Dedifferentiated amniotic fluid mesenchymal stem cell (primary cell): Measurements from ENCODE around the gene MUC22.
"Not testable (repeated sequence)": the region's sequence is repeated elsewhere in the genome, so short reads cannot be mapped to it uniquely, and the experiment has no call there.

Source experiments
- DNase-seq: peaks from one replicate; pipeline ENCODE4 v3.0.0-alpha.2; 2016; ENCODE audit errors: extremely low spot score

Gene MUC22

DNA sequence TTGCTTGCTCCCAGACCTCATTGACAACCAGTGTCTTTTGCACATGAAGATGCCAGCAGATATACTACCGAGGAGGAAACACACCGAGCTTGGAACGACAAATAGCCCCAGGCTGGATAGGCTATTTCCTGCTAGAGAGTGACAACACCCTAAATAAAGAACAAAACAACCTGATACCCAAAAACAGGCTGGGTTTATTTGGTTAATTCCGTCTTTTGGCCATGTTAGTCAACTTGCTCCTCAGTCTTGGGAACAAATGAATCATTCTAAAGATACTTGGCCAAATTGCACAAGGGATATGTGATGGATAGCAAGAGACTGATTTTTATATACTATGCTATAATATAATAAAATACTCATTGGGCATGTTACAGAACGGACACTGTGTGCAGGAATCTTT, 11.5 kb upstream of the MUC22 start:
- DNase-seq, result peak; percentile 31

DNA sequence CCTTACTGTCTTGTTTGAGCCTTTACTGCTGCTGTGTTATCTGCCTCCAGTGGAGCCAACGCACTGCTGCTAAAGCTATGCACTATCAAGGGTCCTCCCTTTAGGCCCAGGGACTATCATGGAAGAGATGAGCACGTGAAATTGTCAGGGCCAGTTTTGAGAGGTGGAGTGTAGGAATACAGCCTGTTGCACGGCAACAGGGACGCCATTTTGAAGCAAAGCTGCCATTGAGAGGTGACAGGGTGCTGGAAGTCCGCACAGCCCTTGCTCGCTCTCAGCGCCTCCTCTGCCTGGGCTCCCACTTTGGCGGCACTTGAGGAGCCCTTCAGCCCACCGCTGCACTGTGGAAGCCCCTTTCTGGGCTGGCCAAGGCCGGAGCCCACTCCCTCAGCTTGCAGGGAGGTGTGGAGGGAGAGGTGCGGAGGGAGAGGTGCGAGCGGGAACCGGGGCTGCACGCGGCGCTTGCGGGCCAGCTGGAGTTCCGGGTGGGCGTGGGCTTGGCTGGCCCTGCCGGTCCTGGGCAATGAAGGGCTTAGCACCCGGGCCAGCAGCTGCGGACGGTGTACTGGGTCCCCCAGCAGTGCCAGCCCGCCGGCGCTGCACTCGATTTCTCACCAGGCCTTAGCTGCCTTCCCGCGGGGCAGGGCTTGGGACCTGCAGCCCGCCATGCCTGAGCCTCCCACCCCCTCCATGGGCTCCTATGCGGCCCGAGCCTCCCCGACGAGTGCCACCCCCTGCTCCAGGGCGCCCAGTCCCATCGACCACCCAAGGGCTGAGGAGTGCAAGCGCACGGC, 10.0 kb upstream of the MUC22 start:
- DNase-seq, result not testable (repeated sequence)

GRCh38 chr6:31001281-31001888, 8.9 kb upstream of the MUC22 start:
- no peak for DNase-seq

DNA sequence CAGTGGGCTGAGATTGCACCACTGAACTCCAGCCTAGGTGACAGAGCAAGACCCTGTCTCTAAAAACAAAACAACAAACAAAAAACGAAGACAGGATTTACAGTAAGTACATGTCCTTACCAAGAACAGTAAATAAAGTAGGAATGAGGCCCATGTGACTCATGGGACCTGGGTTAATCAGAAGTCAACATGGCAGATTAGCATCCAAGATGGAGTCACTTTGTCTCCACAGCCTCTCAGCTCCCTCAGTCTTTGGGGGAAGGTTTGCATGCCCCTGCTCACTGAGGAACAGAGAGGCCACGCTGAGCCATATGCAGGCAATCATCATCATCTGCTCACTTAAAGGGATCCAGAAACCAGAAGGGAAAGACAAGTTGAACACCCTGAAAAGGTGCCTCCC, 7.8 kb upstream of the MUC22 start:
- DNase-seq, result no peak

DNA sequence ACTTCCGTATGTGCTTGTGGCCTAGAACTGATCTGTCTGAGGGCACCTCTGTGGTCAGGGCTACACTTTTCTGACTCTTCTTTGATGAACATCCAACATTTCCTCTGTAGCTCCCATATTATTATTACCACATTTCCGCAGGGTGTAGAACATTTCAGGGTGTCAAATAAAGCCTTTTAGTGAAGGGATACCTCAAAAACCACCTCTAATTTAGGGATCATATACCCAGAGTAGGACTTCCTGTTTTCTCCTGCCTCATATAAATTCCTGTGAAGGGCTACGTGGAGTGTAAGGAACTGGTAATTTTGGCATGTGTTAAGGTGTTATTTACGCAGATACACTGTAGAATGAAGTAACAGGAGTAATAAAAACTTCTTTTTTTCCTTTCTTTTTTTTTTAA, 5.5 kb upstream of the MUC22 start:
- no peak for DNase-seq

GRCh38 chr6:31005249-31006020, 4.8 kb upstream of the MUC22 start:
- DNase-seq, result no peak

DNA sequence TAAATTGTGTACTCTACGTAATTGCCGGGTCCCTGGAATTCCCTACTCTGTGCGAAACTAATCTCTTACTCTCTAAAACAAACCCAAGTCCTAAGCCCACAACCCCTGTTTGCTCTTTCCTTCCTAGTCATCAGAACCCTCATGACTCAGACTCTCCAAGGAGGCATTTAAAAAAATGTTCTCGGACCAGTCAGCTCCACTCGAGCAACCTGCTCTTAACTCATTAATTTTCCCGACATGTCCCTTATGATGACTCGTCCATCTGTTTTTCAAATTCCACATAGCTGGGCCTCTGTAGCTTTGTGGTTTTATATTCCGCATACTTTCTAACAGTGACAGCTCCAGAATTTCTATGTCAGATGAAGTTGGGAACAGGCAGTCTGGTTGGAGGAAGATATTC, 2.6 kb upstream of the MUC22 start:
- DNase-seq, result peak; percentile 81

DNA sequence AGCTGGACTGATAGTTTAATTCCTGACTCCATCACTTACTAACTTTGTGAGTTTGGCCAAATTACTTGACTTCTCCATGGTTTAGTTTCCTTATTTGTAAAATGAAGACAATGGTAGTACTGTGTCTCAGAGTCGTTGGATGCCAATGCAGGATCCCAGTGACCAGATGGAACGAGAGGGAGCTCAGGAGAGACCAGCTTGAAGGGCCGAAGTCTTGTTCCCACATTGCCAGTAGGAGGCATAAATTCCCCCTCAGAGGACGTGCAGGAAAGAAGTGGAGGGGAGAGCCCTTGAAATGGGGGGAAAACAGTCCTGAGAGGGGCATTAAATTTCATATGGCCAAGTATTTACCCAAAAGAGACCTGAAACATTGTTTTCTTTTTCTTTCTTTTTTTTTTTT, 2.1 kb upstream of the MUC22 start:
- DNase-seq, result no peak

GRCh38 chr6:31009731-31010130, 543 bp upstream of the MUC22 start:
- DNase-seq, result no peak

DNA sequence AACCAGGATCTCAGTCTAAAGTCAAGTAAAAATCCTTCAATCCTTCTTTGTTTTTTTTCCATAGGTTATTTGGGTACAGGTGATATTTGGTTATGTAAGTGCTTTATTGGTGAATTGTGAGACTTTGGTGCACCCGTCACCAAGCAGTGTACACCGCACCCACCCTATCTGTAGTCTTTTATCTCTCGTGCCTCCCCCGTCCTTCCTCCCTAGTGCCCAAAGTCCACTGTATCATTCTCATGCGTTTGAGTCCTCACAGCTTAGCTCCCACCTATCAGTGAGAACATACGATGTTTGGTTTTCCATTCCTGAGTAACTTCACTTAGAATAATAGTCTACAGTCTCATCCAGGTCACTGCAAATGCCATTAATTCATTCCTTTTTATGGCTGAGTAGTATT, 879 bp downstream of the MUC22 start:
- no peak for DNase-seq

DNA sequence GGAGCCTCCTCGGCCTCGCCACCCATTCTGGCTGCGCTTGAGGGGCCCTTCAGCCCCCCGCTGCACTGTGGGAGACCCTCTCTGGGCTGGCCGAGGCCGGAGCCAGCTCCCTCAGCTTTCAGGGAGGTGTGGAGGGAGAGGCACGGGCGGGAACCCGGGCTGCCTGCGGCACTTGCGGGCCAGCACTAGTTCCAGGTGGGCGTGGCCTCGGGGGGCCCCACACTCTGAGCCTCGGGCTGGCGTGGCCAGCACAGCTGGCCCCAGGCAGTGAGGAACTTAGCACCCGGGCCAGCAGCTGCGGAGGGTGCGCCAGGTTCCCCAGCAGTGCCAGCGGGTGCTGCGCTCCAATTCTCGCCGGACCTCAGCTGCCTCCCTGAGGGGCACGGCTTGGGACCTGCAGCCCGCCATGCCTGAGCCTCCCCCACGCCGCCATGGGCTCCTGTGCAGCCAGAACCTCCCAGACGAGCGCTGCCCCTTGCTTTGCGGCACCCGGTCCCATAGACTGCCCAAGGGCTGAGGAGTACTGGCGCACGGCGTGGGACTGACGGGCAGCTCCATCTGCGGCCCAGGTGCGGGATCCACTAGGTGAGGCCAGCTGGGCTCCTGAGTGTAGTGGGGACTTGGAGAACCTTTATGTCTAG, 6.5 kb downstream of the MUC22 start:
- DNase-seq, result no peak

GRCh38 chr6:31017436-31017835, 7.2 kb downstream of the MUC22 start:
- DNase-seq, result not testable (repeated sequence)

- DNase-seq, result no peak
Measured at GRCh38 chr6:31020057-31020456, 9.8 kb downstream of the MUC22 start.

DNA sequence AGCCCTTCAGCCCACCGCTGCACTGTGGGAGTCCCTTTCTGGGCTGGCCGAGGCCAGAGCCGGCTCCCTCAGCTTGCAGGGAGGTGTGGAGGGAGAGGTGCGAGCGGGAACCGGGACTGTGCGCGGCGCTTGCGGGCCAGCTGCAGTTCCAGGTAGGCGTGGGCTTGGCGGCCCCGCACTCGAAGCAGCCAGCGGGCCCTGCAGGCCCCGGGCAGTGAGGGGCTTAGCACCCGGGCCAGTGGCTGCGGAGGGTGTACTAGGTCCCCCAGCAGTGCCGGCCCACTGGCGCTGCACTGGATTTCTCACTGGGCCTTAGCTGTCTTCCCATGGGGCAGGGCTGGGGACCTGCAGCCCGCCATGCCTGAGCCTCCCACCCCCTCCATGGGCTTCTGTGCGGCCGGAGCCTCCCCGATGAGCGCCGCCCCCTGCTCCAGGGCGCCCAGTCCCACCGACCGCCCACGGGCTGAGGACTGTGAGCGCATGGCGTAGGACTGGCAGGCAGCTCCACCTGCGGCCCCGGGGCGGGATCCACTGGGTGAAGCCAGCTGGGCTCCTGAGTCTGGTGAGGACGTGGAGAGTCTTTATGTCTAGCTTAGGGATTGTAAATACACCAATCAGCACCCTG, 10.5 kb downstream of the MUC22 start:
- DNase-seq, result not testable (repeated sequence)

GRCh38 chr6:31021705-31022531, 11.6 kb downstream of the MUC22 start:
- DNase-seq, result not testable (repeated sequence)

DNA sequence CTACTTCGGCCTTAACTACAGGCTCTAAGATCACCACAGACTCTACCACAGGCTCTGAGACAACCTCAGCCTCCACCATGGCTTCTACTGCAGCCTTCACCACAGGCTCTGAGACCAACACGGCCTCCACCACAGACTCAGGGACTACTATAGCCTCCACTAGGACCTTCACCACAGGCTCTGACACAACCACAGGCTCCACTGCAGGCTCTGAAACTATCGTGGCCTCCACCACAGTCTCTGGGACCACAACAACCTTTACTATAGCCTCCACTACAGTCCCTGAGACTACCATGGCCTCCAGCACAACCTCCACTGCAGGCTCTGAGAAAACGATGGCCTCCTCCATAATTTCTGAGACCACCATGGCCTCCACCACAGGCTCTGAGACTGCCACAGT, 15.3 kb downstream of the MUC22 start:
- DNase-seq, result no peak

- DNase-seq, result no peak
Measured at GRCh38 chr6:31031095-31031494, 20.8 kb downstream of the MUC22 start.

GRCh38 chr6:31033075-31033474, 22.8 kb downstream of the MUC22 start:
- no peak for DNase-seq

GRCh38 chr6:31035862-31036497, 25.7 kb downstream of the MUC22 start:
- DNase-seq, result peak; percentile 20

- peak; percentile 43 for DNase-seq
Measured at GRCh38 chr6:31037169-31037568, 26.9 kb downstream of the MUC22 start.
